ENCODE results near the gene DDX23. TPM values are rescaled to one million over a fixed set of nuclear protein-coding genes. Genes with fewer than 3 reads are reported as not detected.

Gene DDX23
- polyA plus RNA-seq, 1 donor (not counting 4 experiments of a cell fraction or from before 2014, with no cell fraction given): 57.8 TPM

- Histone ChIP-seq H3K9me1 (ENCODE audit: control insufficient read depth, extremely low read depth, insufficient read depth, low read length) (no peaks in the 10 kb centered on the region), H3K36me3 (ENCODE audit: control insufficient read depth in 2 of 2, extremely low read depth in 1 of 2, insufficient read depth in 2 of 2, low read length in 2 of 2) (peaks cover 0 to 3% of the 10 kb centered on the region in 2 experiments), H3K27ac (ENCODE audit: control insufficient read depth, insufficient read depth, low read length) (no peak overlapping the region), H3K27me3 (ENCODE audit: control insufficient read depth, extremely low read depth, insufficient read depth, low read length) (no peaks in the 10 kb centered on the region), H3K9me3 (ENCODE audit: control insufficient read depth, low read depth, low read length) (no peaks in the 10 kb centered on the region), H3K4me3 (ENCODE audit: control insufficient read depth in 2 of 3, extremely low read depth in 1 of 3, insufficient read depth in 2 of 3, low read depth in 1 of 3, low read length in 3 of 3) (no peak overlapping the region), H3K4me1 (ENCODE audit: control insufficient read depth, extremely low read depth, insufficient read depth, low read length) (peaks cover 22% of the 10 kb centered on the region), H3K4me2 (ENCODE audit: control insufficient read depth, extremely low read depth, insufficient read depth, low read depth, low read length) (no peak overlapping the region), H2AFZ (ENCODE audit: control insufficient read depth, low read length) (no peak overlapping the region), H3K79me2 (ENCODE audit: control insufficient read depth, insufficient read depth, low read length) (peaks cover 8% of the 10 kb centered on the region), H3K9ac (ENCODE audit: control insufficient read depth, extremely low read depth, insufficient read depth, low read length) (no peak overlapping the region), H4K20me1 (ENCODE audit: control insufficient read depth, extremely low read depth, insufficient read depth, low read length) (no peaks in the 10 kb centered on the region)
- no peak for TF ChIP-seq EZH2 (IDR thresholded peaks at IDR 0.05; ENCODE audit: low read length)
- no peak for TF ChIP-seq CTCF (optimal IDR thresholded peaks at IDR 0.05 in 1 of 3, IDR thresholded peaks at IDR 0.05 in 1 of 3, conservative IDR thresholded peaks at IDR 0.05 in 1 of 3; ENCODE audit: extremely low read depth in 1 of 3, insufficient read depth in 2 of 3, low read length in 3 of 3)
- DNase-seq (ENCODE audit: low read depth, low spot score): no peak
- no peak for FAIRE-seq
- dilution Hi-C loops (cut with MboI; ENCODE audit: extremely low pct_ligation_motif_present, low sequenced_read_pairs): no loop called here
These were observed 68.5 kb downstream of the DDX23 start for GRCh38 chr12:48783432-48783831.

- Histone ChIP-seq H3K9me3 (ENCODE audit: control insufficient read depth, low read depth, low read length) (no peaks in the 10 kb centered on the region), H3K9ac (ENCODE audit: control insufficient read depth, extremely low read depth, insufficient read depth, low read length) (no peak overlapping the region), H3K4me2 (ENCODE audit: control insufficient read depth, extremely low read depth, insufficient read depth, low read depth, low read length) (no peak overlapping the region), H3K36me3 (ENCODE audit: control insufficient read depth in 2 of 2, extremely low read depth in 1 of 2, insufficient read depth in 2 of 2, low read length in 2 of 2) (peaks cover 0 to 3% of the 10 kb centered on the region in 2 experiments), H4K20me1 (ENCODE audit: control insufficient read depth, extremely low read depth, insufficient read depth, low read length) (no peaks in the 10 kb centered on the region), H3K27ac (ENCODE audit: control insufficient read depth, insufficient read depth, low read length) (no peak overlapping the region), H2AFZ (ENCODE audit: control insufficient read depth, low read length) (no peak overlapping the region), H3K9me1 (ENCODE audit: control insufficient read depth, extremely low read depth, insufficient read depth, low read length) (no peaks in the 10 kb centered on the region), H3K79me2 (ENCODE audit: control insufficient read depth, insufficient read depth, low read length) (peaks cover 8% of the 10 kb centered on the region), H3K4me1 (ENCODE audit: control insufficient read depth, extremely low read depth, insufficient read depth, low read length) (peaks cover 16% of the 10 kb centered on the region), H3K4me3 (ENCODE audit: control insufficient read depth in 2 of 3, extremely low read depth in 1 of 3, insufficient read depth in 2 of 3, low read depth in 1 of 3, low read length in 3 of 3) (no peak overlapping the region), H3K27me3 (ENCODE audit: control insufficient read depth, extremely low read depth, insufficient read depth, low read length) (no peaks in the 10 kb centered on the region)
- no peak for DNase-seq (ENCODE audit: low read depth, low spot score)
- no peak for FAIRE-seq
- TF ChIP-seq CTCF (optimal IDR thresholded peaks at IDR 0.05 in 1 of 3, IDR thresholded peaks at IDR 0.05 in 1 of 3, conservative IDR thresholded peaks at IDR 0.05 in 1 of 3; ENCODE audit: extremely low read depth in 1 of 3, insufficient read depth in 2 of 3, low read length in 3 of 3): no peak
- dilution Hi-C loops (cut with MboI; ENCODE audit: extremely low pct_ligation_motif_present, low sequenced_read_pairs): no loop called here
These were observed 69.2 kb downstream of the DDX23 start for GRCh38 chr12:48782457-48783395.
